HFF-Myc (cell line): Measurements from ENCODE around the gene SPTB.

Source experiments
- DNase-seq: peaks from one replicate; pipeline ENCODE4 v3.0.0-alpha.2; 2011; ENCODE audit warnings: low read depth; ENCODE audit errors: extremely low read depth
- H3K4me3 ChIP-seq: replicated peaks from 2 replicates; pipeline ENCODE4 v1.5.1; 2011; ENCODE audit warnings: low read depth, mild to moderate bottlenecking, control low read depth, low read length
- TF ChIP-seq, protein P1 (sequence below): IDR thresholded peaks from 2 replicates; pipeline ENCODE4 v1.5.1; 2012; ENCODE audit warnings: mild to moderate bottlenecking, low read depth, low read length, control low read depth; ENCODE audit errors: missing control alignments

SPTB gene

DNA sequence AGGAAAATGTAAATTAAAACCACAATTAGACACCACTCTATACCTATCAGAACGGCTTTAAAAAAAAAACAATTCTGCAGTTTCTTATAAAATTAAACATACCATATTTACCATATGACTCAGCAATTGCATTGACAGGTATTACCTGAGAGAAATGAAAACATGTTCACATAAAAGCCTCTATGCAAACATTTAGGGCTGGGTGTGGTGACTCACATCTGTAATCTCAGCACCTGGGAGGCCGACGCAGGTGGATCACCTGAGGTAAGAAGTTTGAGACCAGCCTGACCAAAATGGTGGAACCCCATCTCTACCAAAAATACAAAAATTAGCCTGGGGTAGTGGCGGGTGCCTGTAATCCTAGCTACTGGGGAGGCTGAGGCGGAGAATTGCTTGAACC, 41.1 kb downstream of the SPTB start:
- no peak for DNase-seq
- TF ChIP-seq, protein P1, sequence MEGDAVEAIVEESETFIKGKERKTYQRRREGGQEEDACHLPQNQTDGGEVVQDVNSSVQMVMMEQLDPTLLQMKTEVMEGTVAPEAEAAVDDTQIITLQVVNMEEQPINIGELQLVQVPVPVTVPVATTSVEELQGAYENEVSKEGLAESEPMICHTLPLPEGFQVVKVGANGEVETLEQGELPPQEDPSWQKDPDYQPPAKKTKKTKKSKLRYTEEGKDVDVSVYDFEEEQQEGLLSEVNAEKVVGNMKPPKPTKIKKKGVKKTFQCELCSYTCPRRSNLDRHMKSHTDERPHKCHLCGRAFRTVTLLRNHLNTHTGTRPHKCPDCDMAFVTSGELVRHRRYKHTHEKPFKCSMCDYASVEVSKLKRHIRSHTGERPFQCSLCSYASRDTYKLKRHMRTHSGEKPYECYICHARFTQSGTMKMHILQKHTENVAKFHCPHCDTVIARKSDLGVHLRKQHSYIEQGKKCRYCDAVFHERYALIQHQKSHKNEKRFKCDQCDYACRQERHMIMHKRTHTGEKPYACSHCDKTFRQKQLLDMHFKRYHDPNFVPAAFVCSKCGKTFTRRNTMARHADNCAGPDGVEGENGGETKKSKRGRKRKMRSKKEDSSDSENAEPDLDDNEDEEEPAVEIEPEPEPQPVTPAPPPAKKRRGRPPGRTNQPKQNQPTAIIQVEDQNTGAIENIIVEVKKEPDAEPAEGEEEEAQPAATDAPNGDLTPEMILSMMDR = no peak

DNA sequence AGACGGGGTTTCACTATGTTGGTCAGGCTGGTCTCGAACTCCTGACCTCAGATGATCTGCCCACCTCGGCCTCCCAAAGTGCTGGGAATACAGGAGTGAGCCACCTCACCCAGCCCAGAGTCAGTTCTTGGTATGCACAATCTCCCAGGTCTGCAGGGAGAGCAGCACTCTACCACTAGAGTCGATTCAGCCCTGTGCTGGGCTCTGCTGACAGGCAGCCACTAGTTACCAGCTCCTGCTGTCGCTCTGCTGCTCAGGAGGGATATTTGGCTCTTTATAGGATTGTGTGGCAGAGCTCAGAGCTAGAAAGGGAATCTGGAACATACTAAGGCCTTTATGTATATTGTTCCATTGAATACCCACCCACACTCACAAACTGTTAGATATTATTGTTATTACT, 44.3 kb downstream of the SPTB start:
- no peak for DNase-seq
- no peak overlapping the region for H3K4me3 ChIP-seq
- TF ChIP-seq, protein P1 = no peak

More for the DNA sequence above, 41.1 kb downstream of the SPTB start:
- H3K4me3 ChIP-seq = no peak overlapping the region

DNA sequence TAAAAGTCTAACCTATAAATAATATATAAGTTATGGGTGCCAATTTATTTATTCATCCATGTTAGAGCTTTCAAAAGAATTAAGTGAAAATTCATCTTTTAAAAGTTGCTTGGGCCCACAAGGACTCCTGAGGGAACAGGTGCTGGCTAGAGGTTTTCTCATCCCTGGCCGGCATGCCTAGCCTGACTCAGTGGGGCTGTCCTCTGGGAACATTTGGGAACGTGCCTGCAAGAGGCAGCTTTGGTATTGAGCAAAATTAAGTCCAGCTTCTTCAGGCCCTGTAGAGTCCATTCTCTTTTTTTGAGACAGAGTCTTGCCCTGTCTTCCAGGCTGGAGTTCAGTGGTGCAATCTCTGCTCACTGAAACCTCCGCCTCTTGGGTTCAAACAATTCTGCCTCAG, 44.7 kb downstream of the SPTB start:
- no peak for DNase-seq
- no peak overlapping the region for H3K4me3 ChIP-seq
- TF ChIP-seq, protein P1 = no peak

DNA sequence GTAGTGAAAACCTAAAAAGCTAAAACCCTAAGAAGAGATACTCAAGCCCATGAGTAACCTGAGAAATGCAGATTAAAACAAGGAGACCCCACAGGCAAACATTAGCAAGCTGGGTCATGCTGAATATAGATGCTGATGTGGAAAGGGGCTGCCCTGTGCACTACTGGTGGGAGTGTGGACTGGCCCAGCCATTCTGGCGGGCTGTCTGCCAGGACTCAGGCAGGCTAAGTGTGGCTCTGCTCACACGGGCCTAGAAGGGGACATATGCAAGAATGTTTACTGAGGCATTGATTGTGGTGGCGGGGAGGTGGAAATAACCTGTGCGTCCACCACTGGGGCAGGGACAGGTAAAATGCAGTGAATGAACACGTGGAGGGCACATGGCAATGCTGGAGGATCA, 48.3 kb downstream of the SPTB start:
- TF ChIP-seq, protein P1 = no peak
- H3K4me3 ChIP-seq = no peak overlapping the region
- no peak for DNase-seq

DNA sequence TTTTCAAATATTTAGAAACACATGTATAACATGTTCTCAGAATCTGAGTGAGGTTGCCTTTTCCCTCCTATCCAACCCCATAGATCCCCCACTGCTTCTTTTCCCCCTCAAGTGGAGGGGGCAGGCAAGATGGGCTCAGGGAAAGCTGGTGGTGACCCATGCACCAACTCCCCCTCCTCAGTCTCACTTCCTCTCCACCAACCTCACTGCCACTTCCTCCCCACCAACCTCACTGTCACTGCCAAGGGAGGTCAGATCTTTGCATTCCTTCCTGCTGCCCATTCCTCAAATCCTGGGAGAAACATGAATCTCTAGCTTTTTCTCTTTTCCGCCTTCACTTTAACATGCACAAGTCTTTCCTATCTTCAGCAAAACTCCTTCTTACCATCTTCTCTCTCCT, 48.7 kb downstream of the SPTB start:
- no peak for DNase-seq
- TF ChIP-seq, protein P1 = no peak
- H3K4me3 ChIP-seq = no peak overlapping the region

DNA sequence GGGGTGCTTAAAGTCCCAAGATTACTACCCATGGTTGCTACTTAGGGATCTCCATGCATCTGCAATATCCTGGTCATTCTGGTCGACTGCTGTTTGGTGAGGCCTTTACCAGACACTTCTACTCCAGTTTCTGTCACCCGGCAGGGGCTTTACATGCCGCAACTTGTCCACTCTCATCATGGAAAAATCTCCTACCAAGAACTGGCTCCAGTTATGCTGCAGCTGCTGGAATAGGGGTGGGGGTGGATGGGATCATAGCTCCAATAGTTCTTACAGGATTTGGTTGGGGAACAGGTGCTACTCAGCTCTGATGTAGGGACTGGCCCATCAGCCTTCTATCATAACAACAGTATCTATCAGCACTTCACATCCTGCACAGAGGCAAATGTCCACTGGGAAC, 51.6 kb downstream of the SPTB start:
- DNase-seq = no peak
- H3K4me3 ChIP-seq = no peak overlapping the region
- TF ChIP-seq, protein P1 = no peak

DNA sequence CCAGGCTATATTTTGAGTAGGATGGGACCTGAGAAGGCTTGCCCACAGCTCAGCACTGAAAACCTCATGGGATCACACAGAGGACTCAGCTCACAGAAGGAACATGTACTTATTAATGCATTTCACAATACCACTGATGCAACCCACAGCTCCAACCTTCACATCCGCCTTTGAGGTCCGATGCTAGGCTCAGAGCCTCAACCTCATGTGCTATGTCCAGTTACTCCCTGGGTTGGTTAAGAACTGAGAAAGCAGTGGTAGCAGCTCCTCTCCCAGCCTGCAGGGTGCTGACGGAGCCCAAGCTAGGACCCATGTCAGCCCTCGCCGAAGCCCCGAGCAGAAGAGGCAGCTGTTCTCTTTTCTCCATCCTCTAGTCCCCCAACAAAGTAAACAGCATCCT, 52.9 kb downstream of the SPTB start:
- H3K4me3 ChIP-seq = no peak overlapping the region
- DNase-seq = no peak
- TF ChIP-seq, protein P1 = no peak
